Measurements from ENCODE around the gene RTL1. TPM values are rescaled to one million over a fixed set of nuclear protein-coding genes. Genes with fewer than 3 reads are reported as not detected.

Gene RTL1
- total and polyA plus RNA-seq, 2 of the 8 experiments (the other 6 are each of a cell fraction or from before 2014, with no cell fraction given): not detected

DNA sequence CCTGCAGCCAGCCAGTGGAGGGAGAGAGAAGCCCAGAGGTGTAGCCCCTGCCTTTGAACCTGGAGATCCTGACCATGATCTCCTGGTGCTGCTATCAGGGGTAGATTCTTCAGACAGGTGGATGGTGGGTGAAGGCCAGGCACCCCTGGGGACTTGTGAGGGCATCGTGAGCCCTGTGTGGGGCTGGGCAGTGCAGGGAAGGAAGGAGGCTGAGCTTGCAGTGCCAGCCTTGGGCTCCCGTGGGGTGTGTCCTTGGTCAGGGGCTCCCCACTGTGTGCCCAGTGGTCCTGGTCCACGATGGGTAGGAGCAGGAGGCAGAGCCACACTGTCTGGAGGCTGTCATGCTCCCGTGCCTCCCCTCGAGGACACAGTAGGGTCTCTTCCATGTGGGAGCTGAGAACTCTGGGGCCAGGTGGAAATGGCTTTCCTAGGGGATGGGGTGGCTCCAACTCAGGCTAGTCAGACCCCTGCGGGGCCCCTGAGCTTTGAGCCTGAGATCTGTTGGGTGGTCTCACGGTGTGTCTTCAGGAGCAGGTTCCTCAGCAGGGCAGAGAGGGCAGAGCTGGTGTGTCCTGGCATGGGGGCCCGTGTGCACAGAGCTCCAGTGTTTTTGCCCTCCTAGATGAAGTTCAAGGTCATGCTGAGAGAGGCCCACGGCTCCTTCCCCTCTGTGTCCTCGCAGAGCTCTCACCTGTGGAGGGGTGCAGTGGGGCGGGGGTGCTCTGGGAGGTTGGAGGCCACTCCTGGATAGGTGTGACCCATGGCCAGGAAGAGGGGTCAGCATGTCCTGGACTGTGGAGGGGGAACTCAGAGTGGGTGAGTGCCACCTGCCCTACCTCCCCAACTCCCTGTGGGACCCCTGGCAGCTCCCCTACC is 25.0 kb downstream of the RTL1 start:
- Histone ChIP-seq H2BK120ac (replicated peaks; ENCODE audit: low read depth, low read length) (no peak overlapping the region), H3K36me3 (ENCODE audit: control insufficient read depth in 2 of 4, insufficient read depth in 4 of 4, low read length in 3 of 4) (no peaks in the 10 kb centered on the region; a peak in 1 of 8 replicates), H4K20me1 (replicated peaks in 1 of 2; ENCODE audit: control insufficient read depth in 1 of 2, insufficient read depth in 2 of 2, low read length in 2 of 2) (no peaks in the 10 kb centered on the region), H3K18ac (ENCODE audit: extremely low read depth, low read length) (no peak overlapping the region), H3K4me2 (ENCODE audit: insufficient read depth in 1 of 2, low read depth in 2 of 2, low read length in 2 of 2) (no peak overlapping the region), H3K27me3 (replicated peaks in 1 of 4; ENCODE audit: control insufficient read depth in 3 of 4, extremely low read depth in 1 of 4, insufficient read depth in 3 of 4, low read length in 3 of 4) (no peaks in the 10 kb centered on the region; a peak in 1 of 7 replicates), H3K4ac (replicated peaks; ENCODE audit: insufficient read length, low read depth, low read length) (no peak overlapping the region), H3K23ac (ENCODE audit: insufficient read length) (no peak overlapping the region), H3K9ac (replicated peaks in 1 of 4; ENCODE audit: extremely low read depth in 1 of 4, low read depth in 3 of 4, low read length in 3 of 4) (no peak overlapping the region), H2BK12ac (ENCODE audit: low read depth, low read length) (no peak overlapping the region), H4K91ac (replicated peaks; ENCODE audit: insufficient read length, low read length) (no peak overlapping the region), H2BK5ac (ENCODE audit: low read depth, low read length) (no peak overlapping the region), H3K14ac (ENCODE audit: insufficient read length) (no peak overlapping the region), H3K4me3 (ENCODE audit: extremely low read depth in 1 of 4, insufficient read depth in 2 of 4, low read depth in 3 of 4, low read length in 4 of 4) (no peak overlapping the region), H3K79me2 (ENCODE audit: control insufficient read depth in 1 of 2, insufficient read depth in 2 of 2, low read length in 2 of 2) (no peaks in the 10 kb centered on the region), H3K79me1 (ENCODE audit: low read depth, low read length) (no peaks in the 10 kb centered on the region), H3K27ac (ENCODE audit: low read depth, low read length) (no peak overlapping the region), H2BK20ac (ENCODE audit: low read length) (no peak overlapping the region), H2BK15ac (ENCODE audit: low read length) (no peak overlapping the region), H3K56ac (replicated peaks; ENCODE audit: insufficient read length, low read depth, low read length) (no peak overlapping the region), H3K23me2 (ENCODE audit: low read depth, low read length) (no peaks in the 10 kb centered on the region), H3K4me1 (replicated peaks in 1 of 4; ENCODE audit: control insufficient read depth in 3 of 4, insufficient read depth in 4 of 4, low read length in 3 of 4) (peaks cover 0 to 5% (median 0%) of the 10 kb centered on the region in 4 experiments; a peak in 1 of 7 replicates), H2AK5ac (ENCODE audit: low read depth, low read length) (no peak overlapping the region), H4K5ac (ENCODE audit: insufficient read length, low read depth, low read length) (no peak overlapping the region), H2AFZ (ENCODE audit: low read length) (no peak overlapping the region), H3K9me3 (ENCODE audit: insufficient read depth in 2 of 2, low read depth in 1 of 2, low read length in 1 of 2) (peaks cover 0 to 12% of the 10 kb centered on the region in 2 experiments; a peak in 1 of 4 replicates), H4K8ac (ENCODE audit: extremely low read depth, insufficient read depth, low read length) (no peak overlapping the region)
- no peak for TF ChIP-seq CHD1 (IDR thresholded peaks at IDR 0.05; ENCODE audit: low read depth, low read length)
- TF ChIP-seq RAD21 (IDR thresholded peaks at IDR 0.05 in 1 of 2, conservative IDR thresholded peaks at IDR 0.05 in 1 of 2; ENCODE audit: low read depth in 2 of 2, low read length in 2 of 2): no peak
- TF ChIP-seq TAF1 (IDR thresholded peaks at IDR 0.05; ENCODE audit: low read depth, low read length): no peak
- no peak for TF ChIP-seq TEAD4 (IDR thresholded peaks at IDR 0.05; ENCODE audit: low read depth, low read length)
- TF ChIP-seq EGR1 (IDR thresholded peaks at IDR 0.05; ENCODE audit: borderline replicate concordance, low read depth, low read length): no peak
- TF ChIP-seq SIN3A (conservative IDR thresholded peaks at IDR 0.05 in 1 of 2, IDR thresholded peaks at IDR 0.05 in 1 of 2; ENCODE audit: low read depth in 1 of 2, low read length in 2 of 2): no peak
- no peak for TF ChIP-seq SAP30 (IDR thresholded peaks at IDR 0.05; ENCODE audit: insufficient read depth, insufficient replicate concordance, low read length)
- TF ChIP-seq SP2 (IDR thresholded peaks at IDR 0.05; ENCODE audit: low read length): no peak
- no peak for TF ChIP-seq CBX8 (IDR thresholded peaks at IDR 0.05; ENCODE audit: borderline replicate concordance, low read depth, low read length)
- TF ChIP-seq FOSL1 (IDR thresholded peaks at IDR 0.05; ENCODE audit: insufficient read depth, low read depth, low read length): no peak
- POLR2A ChIA-PET (ENCODE audit: partially characterized antibody): no interaction called here
- FAIRE-seq: no peak
- DNase-seq (ENCODE audit: low read depth in 1 of 2, low spot score in 2 of 2): no peak
- WGBS, 2 experiments (ENCODE audit: extremely low coverage in 1 of 2, insufficient coverage in 1 of 2, insufficient read length in 1 of 2, insufficient replicate concordance in 2 of 2, low coverage in 1 of 2, low lambda C conversion rate in 2 of 2, missing lambda C conversion rate in 1 of 2): 85% methylated on average over 7 of the region's 11 CpGs; no CpG with 5 or more reads in 1 of the 2 experiments
- CTCF ChIA-PET (ENCODE audit: partially characterized antibody): interaction anchor here (0.6 to 2.0 kb wide), 4 partner anchors 22 to 233 kb away, joined by 3 to 6 read pairs (median 4); no protein-coding TSS in a partner anchor

All from H1 (cell line).